Activated CD8-positive, alpha-beta memory T cell treated with anti-CD3 and anti-CD28 coated beads for 1 hour (primary cell): ENCODE results near the gene ADA.

Experiments used
- DNase-seq, 2 donors: peaks; one replicate each; pipeline ENCODE4 v3.0.0-alpha.2; 2020; ENCODE audit warnings: low read depth in 1 of 2; ENCODE audit errors: extremely low read depth in 1 of 2

The ADA gene

GRCh38 chr20:44646023-44646640 is 5.4 kb downstream of the ADA start:
- no peak for DNase-seq

DNA sequence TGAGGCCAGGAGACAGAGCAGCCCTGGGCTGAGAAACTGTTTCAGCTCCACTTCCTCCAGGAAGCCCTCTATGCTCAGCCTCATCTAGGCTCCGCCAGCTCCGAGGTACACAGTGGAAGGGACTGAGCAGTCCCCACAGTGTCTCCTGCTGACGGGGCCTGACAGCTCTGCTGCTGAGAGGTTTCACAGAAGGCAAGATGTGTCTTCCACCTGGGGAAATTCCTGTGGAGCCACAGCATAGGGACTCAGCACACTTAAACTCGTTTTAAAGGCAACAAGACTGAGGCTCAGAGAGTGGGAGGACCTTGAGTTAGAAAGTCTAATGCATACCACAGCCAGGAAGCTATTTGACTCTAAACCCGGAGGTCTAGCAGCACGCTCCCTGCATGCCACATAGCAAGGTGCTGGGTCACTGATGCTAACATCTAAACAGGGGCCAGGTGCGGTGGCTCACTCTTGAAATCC is 6.8 kb downstream of the ADA start:
- peak in 1 of 2 donors; percentile 5 for DNase-seq

DNA sequence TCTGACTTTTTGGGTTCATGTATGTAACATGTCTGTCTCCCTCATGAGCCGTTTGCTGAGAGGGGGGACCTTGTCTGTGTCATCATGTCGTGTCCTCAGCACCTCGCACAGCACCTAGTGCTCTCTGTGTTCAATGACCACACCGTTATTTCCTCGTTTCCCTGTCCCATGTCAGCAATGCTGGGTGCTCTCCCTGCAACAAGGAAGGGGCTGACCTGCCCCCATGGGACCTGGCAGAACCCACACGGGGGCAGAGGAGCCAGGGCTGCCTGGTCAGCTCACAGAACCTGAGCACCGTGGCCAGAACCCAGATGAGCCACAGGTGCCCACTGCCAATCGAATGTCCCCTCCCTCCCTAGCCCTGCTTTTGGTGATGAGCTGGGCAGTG is 7.3 kb downstream of the ADA start:
- no peak for DNase-seq

GRCh38 chr20:44643596-44644229 is 7.8 kb downstream of the ADA start:
- peak in 1 of 2 donors; percentile 4 for DNase-seq

- DNase-seq = no peak
Measured at GRCh38 chr20:44643154-44643519, 8.4 kb downstream of the ADA start.

DNA sequence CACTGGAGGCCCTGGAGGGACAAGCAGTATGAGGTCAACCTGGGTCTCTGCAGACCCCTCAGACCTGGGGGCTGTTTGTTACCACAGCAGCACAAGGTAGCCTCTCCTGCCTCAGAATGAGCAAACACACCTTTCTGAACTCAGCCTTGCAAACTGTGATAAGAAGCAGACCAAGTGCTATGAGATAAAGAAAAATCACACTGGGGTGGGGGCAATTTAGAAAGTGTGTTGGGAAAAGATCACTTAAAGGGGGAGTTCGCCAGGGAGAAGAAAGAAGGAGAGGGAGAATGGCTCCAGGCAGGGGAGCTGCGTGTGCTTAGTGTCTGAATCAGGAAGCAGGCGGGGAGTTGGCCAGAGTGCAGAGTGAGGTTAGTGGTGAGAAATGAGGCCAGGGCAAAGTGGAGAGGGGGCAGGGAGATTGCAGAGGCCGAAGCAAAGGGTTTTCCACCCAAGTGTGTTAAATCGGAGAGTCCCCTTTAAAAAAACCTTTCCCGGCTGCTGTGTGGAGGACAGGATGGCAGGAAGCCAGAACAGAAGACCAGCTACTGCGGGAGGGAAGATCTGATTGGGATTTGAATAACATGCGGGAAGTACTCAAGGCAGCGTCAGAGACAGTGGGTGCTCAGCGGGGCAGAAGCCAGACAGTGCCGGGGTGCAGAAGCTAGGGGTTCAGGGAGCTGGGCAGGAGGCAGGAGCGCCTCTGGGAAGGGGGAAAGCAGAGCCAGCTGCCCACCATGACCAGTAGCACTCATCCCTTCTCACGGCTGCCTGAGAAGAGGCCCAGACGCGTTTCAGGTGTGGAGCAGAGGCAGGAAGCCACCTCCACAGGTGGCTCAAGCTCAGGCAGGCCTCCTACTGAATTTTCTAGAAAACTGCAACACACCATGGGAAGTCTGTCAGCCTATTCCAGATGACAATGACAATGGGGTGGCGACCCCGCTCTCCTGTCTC is 9.0 kb downstream of the ADA start:
- peak in 1 of 2 donors; percentile 12 for DNase-seq

DNA sequence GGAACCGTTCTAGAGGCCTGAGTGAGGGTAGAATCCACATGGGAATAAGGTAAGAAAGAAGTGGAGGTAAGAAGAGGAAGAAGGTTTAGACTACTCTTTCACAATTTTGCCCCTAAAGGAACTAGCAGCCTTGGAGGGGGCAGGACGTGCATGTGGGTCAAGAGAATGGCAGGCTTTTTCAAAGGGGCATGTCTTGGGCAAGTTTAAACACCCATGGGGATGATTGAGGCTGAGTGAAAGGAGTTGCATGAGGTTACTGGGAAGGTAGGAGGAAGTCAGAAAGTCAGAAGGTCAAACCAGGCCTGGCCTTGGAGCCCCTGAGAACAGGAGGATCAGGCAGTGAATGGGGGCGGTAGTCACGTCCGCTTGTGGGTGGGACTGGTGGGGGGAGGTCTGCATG is 10.2 kb downstream of the ADA start:
- DNase-seq = no peak

DNA sequence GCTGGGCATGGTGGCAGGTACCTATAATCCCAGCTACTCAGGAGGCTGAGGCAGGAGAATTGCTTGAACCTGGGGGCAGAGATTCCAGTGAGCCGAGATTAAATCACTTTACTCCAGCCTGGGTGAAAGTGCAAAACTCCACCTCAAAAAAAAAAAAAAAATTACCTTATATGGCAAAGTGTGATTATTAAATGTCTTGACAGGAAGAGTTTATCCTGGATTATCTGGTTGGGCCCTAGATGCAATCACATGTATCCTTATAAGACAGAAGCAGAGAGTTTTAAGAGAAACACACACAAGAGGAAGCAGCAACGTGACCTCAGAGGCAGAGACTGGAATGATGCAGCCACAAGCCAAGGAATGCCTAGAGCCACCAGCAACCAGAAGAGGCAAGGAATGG is 11.0 kb downstream of the ADA start:
- DNase-seq = no peak

DNA sequence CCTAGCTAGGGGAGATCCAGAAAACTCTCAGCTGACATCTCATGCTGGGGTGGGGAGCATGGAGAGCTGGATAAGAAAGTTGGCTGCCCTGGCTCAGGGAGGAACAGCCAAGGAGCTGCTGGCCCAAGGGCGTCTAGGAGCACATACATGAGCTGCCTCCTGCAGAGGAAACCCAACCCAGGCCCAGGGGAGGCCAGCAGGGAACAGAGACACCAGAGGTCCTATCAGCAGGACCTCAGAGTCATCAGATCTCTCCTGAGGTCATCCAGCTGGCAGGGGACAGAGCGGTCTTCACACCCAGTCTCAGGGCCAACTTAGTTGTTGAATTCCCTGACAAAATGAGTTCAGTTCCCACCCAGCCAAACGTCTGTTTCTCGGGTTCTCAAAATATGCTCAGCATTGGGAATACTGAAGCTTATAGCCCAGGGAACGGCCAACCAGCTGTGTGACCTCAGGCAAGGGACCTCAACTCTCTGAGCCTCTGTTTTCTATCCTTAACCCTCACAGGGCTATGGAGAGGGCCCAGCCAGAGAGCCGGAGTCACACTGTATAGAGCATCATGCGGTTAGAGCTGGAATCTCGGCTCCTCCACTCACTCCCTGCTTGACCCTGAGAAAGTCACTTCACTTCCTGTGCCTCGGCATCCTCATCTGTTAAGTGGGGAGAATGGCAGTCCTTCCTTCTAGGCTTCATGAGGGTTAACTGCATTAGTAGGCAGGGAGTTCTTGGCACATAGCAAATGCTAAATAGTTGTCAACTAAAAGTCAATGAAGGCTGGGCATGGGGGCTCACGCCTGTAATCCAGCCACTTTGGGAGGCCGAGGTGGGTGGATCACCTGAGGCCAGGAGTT is 13.8 kb downstream of the ADA start:
- DNase-seq = no peak

DNA sequence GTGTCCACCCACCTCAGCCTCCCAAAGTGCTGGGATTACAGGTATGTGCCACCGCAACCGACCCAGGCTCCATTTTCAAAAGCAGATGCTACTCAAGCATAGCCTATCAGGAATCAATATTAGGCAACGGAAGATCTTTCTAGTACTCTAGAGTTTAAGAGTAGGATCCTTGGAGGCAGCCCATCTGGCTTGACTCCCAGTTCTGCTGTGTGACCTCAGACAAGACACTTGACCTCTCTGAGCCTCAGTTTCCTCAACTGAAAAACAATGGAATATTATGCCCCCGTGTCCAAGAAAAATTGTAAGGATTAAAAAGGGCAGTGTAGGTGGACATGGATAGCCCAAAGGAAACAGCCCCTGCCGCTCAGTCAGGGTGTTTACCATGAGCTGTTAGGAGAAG is 14.5 kb downstream of the ADA start:
- no peak for DNase-seq

GRCh38 chr20:44635877-44636276 is 15.6 kb downstream of the ADA start:
- DNase-seq = no peak

DNA sequence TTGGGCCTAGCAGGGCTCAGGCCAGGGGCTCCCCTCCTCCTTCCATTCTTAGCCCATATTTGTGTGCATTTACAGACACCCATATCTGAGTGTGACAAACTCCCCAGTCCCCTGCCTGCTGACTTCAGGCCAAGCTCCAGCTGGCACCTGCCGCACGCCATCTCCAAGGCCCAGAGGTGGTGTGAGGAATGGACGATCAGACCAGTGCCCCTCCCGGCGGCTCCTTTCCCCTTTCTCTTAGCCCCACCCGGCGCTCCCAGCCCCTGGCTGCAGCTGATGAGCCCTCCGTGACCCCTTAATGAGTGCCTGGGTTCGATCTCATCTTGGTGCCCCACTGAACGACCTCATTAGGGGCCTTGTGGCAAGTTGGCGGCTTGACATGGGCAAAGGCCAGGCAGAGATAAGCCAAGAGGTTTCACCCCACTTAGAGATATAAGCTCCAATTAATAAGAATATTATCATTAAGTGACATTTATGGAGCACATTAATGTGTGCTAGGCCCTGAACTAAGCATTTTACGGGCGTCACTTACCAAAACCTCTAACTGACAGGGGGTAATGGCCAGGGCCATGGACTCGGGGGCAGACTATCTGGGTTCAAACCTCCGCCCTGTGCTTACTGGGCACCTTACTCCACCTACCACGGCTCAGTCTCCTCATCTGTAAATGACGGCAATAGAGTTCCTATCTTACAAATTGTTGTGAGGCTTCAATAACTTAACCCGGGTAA is 17.5 kb downstream of the ADA start:
- no peak for DNase-seq

- DNase-seq = no peak
Measured at GRCh38 chr20:44633187-44633810, 18.2 kb downstream of the ADA start.

GRCh38 chr20:44632103-44632752 is 19.3 kb downstream of the ADA start:
- DNase-seq = no peak

DNA sequence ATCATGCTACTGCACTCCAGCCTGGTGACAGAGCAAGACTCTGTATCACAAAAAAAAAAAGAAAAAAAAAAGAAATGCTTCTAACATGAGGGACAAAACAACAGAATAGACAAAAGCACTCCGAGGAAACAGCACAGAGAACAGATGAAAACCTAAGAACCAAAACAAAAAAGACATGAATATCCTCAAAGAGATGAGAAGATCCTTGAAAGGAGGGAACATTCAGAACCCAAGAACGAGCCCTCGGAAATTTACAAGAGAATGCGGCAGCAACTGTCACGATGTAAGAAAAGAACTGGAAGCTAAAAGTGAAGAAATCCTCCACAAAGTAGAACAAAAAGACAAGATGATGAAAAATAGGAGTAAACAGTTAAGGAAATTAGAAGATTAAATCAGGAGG is 21.2 kb downstream of the ADA start:
- no peak for DNase-seq

DNA sequence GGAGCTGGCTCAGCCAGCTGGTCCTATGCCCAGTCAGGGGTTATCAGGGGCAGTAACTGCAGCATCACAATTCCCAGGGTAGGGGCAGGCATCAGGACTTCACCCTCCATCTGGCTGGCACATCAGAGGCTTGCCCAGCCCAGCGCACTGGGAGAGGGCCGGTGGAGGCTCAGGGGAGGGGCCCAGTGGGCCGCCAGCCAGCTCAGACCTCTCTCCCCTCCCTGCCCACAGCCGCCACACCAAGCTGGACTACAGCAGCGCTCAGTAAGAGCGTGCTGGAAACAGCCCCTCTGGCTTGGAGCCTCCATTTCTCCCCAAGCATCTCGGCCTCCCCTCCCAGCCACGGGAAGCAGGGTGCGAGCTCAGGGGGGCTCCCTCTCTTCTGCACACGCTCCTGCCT is 22.0 kb downstream of the ADA start:
- no peak for DNase-seq

DNA sequence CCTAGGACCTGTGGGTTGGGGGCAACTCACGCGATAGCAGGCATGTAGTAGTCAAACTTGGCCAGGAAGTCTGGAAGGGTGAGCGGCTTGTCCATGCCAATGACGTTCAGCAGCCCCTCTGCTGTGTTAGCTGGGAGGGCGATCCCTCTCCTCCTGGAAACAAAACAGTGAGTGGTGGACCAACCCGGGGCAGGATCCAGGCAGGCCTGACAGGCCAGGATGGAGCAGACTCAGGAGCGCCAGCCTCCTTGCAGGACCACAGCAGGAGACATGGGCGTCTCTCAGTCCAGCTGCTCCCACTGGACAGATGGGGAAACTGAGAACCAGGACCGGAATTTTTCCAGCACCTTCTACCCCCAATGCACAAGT is 22.5 kb downstream of the ADA start:
- DNase-seq = no peak

DNA sequence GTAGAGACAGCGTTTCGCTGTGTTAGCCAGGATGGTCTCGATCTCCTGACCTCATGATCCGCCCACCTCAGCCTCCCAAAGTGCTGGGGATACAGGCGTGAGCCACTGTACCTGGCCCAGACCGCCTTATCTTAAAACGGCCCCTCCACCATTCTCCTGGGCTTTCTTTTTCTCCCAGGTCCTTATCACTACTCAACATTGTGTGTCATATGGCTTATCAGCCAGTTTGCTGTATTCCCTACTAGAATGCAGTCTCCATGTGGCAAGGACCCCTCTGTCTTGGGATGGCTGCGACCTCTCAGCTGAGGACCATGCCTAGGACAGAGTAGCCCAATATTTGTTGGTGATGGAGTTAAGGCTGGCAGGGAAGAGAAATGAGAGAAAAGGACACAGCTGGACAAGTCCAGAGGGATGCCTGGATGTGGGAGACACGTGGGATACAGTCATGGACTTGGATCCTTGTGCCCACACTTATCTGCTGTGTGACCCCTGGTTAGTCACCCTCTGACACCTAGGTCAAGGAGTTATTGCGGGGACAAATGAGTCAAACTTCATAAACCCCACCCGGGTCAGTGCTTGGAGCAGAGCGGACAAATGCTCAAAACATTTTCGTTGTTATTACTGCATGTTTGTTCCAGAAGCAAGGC is 24.0 kb downstream of the ADA start:
- no peak for DNase-seq

DNA sequence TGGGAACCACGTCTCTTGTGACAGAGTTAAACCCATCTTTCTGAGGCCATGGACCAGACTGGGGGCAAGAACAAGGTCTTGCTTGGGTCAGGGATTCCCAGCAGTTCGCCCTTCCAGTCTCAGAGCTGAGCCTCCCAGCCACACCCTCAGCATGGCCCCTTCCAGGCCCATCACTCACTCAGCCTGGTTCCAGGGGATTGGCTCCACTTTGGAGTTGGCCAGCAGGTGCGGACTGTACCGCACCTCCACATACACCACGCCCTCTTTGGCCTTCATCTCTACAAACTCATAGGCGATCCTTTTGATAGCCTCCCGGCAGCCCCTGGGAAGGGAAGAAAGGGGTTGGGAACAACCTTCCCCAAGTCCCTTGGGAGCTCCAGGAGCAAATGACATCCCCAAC is 25.2 kb downstream of the ADA start:
- DNase-seq = no peak
